Tibial nerve (tissue), 3 donors: Measurements from ENCODE around the gene PDE8B.

Experiments used
- POLR2A ChIP-seq, 2 donors: fragments of 450-650 bp; IDR thresholded peaks; one replicate each; pipeline ENCODE4 v1.6.1; 2017; ENCODE audit warnings: antibody characterized with exemption in 2 of 2, mild to moderate bottlenecking in 2 of 2, moderate library complexity in 2 of 2
- TF ChIP-seq, protein P1 (sequence below), 5 experiments: fragments of 200-600 bp in 3 of 5; fragments of 450-650 bp in 2 of 5; sonication (generic) in 3 of 5; IDR thresholded peaks; one replicate each; pipeline ENCODE4 v1.5.1; 2016 to 2019; ENCODE audit warnings: antibody characterized with exemption in 5 of 5, mild to moderate bottlenecking in 3 of 5, moderate library complexity in 2 of 5

DNA sequence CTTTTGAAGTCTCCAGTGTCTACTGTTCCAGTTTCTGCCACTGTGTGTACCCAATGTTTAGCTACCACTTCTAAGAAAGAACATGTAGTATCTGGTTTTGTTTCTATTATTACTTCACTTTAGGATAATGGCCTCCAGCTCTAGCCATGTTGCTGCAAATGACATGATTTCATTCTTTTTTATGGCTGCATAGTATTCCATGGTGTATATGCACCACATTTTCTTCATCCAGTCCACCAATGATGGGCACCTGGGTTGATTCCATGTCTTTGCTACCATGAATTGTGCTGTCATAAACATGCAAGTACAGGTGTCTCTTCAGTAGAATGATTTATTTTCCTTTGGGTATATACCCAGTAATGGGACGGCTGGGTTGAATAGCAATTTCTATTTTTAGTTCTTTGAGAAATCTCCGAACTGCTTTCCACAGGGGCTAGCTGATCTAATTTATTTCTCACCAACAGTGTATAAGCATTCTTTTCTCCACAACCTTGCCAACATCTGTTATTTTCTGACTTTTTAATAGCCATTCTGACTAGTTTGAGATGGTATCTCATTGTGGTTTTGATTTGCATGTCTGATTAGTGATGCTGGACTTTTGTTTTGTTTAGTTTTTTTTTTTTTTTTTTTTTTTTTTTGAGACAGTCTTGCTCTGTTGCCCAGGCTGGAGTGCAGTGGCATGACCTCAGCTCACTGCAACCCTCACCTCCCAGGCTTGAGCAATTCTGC lies 212.7 kb downstream of the PDE8B start:
- TF ChIP-seq, protein P1, sequence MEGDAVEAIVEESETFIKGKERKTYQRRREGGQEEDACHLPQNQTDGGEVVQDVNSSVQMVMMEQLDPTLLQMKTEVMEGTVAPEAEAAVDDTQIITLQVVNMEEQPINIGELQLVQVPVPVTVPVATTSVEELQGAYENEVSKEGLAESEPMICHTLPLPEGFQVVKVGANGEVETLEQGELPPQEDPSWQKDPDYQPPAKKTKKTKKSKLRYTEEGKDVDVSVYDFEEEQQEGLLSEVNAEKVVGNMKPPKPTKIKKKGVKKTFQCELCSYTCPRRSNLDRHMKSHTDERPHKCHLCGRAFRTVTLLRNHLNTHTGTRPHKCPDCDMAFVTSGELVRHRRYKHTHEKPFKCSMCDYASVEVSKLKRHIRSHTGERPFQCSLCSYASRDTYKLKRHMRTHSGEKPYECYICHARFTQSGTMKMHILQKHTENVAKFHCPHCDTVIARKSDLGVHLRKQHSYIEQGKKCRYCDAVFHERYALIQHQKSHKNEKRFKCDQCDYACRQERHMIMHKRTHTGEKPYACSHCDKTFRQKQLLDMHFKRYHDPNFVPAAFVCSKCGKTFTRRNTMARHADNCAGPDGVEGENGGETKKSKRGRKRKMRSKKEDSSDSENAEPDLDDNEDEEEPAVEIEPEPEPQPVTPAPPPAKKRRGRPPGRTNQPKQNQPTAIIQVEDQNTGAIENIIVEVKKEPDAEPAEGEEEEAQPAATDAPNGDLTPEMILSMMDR (IDR thresholded peaks at IDR 0.05), result no peak
- no peak for TF ChIP-seq POLR2A (IDR thresholded peaks at IDR 0.05)
